Activated naive CD4-positive, alpha-beta T cell treated with Interleukin-2 at 50 U/mL for 16 hours (primary cell): Measurements from ENCODE around the gene AK3.

Source experiments
- DNase-seq: peaks from one replicate; pipeline ENCODE4 v3.0.0-alpha.2; 2020

The AK3 gene

GRCh38 chr9:4701526-4701925 is 39.5 kb downstream of the AK3 start:
- no peak for DNase-seq

GRCh38 chr9:4700932-4701331 is 40.1 kb downstream of the AK3 start:
- DNase-seq, result no peak

- DNase-seq, result no peak
These were observed 40.9 kb downstream of the AK3 start for GRCh38 chr9:4700091-4700490.

- no peak for DNase-seq
These were observed 49.2 kb downstream of the AK3 start for GRCh38 chr9:4691795-4692194.

- DNase-seq, result no peak
These were observed 50.9 kb downstream of the AK3 start for GRCh38 chr9:4690144-4690543.

- peak; percentile 15 for DNase-seq
These were observed 51.3 kb downstream of the AK3 start for GRCh38 chr9:4689687-4690104.

GRCh38 chr9:4689021-4689420 is 52.0 kb downstream of the AK3 start:
- no peak for DNase-seq

GRCh38 chr9:4686584-4686983 is 54.4 kb downstream of the AK3 start:
- DNase-seq, result no peak

- no peak for DNase-seq
These were observed 54.9 kb downstream of the AK3 start for GRCh38 chr9:4686112-4686511.

- DNase-seq, result no peak
These were observed 56.2 kb downstream of the AK3 start for GRCh38 chr9:4684820-4685219.

GRCh38 chr9:4680750-4681149 is 60.3 kb downstream of the AK3 start:
- DNase-seq, result no peak

- DNase-seq, result no peak
These were observed 60.9 kb downstream of the AK3 start for GRCh38 chr9:4680173-4680525.

GRCh38 chr9:4679268-4680172 is 61.5 kb downstream of the AK3 start, which contains the start of gene CDC37L1:
CDC37L1 (plus strand) TSS chr9:4679569; CDS start chr9:4679768, 199 bp downstream.
- peak; percentile 100 for DNase-seq

- no peak for DNase-seq
These were observed 62.2 kb downstream of the AK3 start for GRCh38 chr9:4678679-4679267.

GRCh38 chr9:4677392-4677791 is 63.6 kb downstream of the AK3 start:
- no peak for DNase-seq

- no peak for DNase-seq
These were observed 66.2 kb downstream of the AK3 start for GRCh38 chr9:4674783-4675182.

GRCh38 chr9:4671737-4672136 is 69.3 kb downstream of the AK3 start:
- no peak for DNase-seq

- no peak for DNase-seq
These were observed 70.4 kb downstream of the AK3 start for GRCh38 chr9:4670591-4670990.

GRCh38 chr9:4669890-4670289 is 71.1 kb downstream of the AK3 start:
- no peak for DNase-seq

GRCh38 chr9:4668604-4669003 is 72.4 kb downstream of the AK3 start:
- no peak for DNase-seq

- DNase-seq, result no peak
These were observed 73.3 kb downstream of the AK3 start for GRCh38 chr9:4667681-4668080.

GRCh38 chr9:4666042-4666699 is 74.8 kb downstream of the AK3 start, which contains the start of gene SPATA6L:
SPATA6L (minus strand) TSS chr9:4666480; CDS start chr9:4666250, 230 bp downstream.
- DNase-seq, result peak; percentile 43

- DNase-seq, result no peak
These were observed 75.6 kb downstream of the AK3 start for GRCh38 chr9:4665357-4665756.

GRCh38 chr9:4663956-4664355 is 77.0 kb downstream of the AK3 start:
- no peak for DNase-seq
